AG04449 (cell line): Measurements from ENCODE around the gene PALLD.

ENCODE experiments used
- CTCF ChIA-PET: fragments of 350-600 bp; formaldehyde crosslinking; extraction: SDS; loops from one replicate; lab custom pipeline; 2021; ENCODE audit warnings: antibody characterized with exemption; lab: Yijun Ruan, JAX
- POLR2A ChIA-PET: fragments of 400-600, 350-600 bp; formaldehyde crosslinking; extraction: SDS; loops from one replicate; lab custom pipeline; 2020; ENCODE audit warnings: antibody characterized with exemption, inconsistent platforms; lab: Yijun Ruan, JAX
- DNase-seq: peaks from one replicate; pipeline ENCODE4 v3.0.0-alpha.2; 2010; ENCODE audit warnings: low read depth, low spot score
- H3K4me3 ChIP-seq: 2 replicates; pipeline ENCODE4 v1.5.1; 2011; ENCODE audit warnings: low read depth, mild to moderate bottlenecking, control low read depth, low read length
- CTCF ChIP-seq: IDR thresholded peaks from one replicate; pipeline ENCODE4 v1.5.1; 2011; ENCODE audit warnings: mild to moderate bottlenecking, moderate library complexity, low read length, control low read depth, inconsistent platforms; ENCODE audit not compliant: insufficient read depth; ENCODE audit errors: missing control alignments

The PALLD gene

DNA sequence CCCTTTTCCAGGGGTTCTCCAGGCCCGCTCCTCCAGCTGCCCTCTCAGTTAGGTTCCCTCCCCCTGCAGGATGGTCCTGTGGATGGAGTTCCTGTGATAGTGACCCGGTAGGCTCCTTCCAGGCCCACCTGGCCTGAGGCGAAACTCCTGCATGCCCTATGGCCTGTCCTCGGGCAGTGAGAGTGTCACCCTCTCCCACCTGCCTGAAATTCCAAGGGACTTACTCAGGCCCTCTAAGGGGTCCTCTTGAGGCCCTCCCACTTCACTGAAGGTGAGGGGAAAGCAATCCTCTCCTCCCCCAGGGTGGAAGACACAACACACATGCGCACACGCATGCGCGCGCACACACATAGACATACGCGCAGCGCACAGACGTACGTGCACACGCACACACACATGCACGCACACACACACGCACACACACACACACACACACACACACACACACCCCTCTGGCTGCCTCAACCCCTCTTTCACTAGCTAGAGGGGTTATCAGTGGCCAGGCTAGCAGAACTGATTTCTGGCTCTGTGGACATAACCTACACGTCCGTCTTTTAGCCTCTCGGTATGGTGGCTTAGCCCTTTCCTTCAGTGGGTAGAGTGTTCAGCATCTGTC lies 297.3 kb downstream of the PALLD start:
- ChIA-PET CTCF (no interaction called here), POLR2A (no interaction called here)
- H3K4me3 ChIP-seq, result no peak overlapping the region
- no peak for TF ChIP-seq CTCF
- no peak for DNase-seq

GRCh38 chr4:168794881-168795280 lies 298.0 kb downstream of the PALLD start:
- DNase-seq, result no peak
- no peak overlapping the region for H3K4me3 ChIP-seq
- no peak for TF ChIP-seq CTCF
- ChIA-PET CTCF (no interaction called here), POLR2A (no interaction called here)

DNA sequence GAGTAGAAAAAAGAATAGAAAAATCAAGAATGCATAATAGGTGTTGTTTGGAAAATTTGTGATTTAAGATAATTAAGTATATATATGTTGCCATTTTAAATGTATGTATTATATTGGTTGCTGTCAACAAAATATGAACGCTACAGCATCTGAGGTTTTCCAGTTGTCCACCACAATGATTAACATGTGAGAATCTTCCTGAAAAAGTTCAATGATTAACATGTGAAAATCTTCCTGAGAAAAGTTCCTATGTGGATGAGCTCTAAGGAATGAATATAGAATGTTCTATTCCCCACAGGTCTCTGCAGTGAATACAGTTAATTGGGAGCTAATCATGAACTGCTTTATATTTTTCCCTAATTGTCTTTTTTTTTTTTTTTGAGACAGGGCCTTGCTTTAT lies 298.5 kb downstream of the PALLD start:
- ChIA-PET POLR2A (no interaction called here), CTCF (no interaction called here)
- no peak for DNase-seq
- H3K4me3 ChIP-seq, result no peak overlapping the region
- TF ChIP-seq CTCF, result no peak

DNA sequence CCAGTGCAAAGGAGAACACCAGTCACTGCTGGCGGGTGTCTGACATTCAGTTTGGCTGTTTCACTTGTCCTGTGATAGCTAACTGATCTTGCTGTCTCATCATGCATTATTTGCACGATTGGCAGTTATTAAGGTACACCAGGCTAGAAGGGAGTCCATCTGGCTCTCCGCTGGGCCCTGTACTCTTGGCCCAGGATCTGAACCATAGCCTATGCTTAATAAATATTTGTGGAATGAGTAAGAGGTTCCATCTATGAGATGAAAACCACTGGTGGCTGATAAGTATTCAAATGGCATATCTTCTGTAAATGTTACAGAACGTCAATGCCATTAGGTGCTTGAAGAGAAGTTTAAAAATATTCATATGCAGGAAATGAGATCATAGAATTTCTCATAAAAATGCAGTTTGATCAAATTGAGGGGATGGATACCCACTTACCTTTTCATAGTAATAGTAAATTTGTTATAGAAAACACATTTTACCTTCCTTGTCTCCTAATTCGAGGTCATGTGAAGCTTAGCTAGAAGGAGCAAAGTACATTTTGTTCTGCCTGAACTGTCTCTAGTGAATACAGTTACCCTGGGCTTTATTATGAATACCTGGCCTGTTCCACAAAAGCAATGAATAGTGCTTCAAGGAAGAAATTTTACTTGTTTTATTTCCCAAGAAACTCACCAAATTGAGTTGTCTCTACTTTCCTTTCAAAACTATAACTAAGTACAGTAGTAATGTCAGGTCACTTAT lies 299.7 kb downstream of the PALLD start:
- POLR2A ChIA-PET, result no interaction called here
- no peak overlapping the region for H3K4me3 ChIP-seq
- TF ChIP-seq CTCF, result no peak
- DNase-seq, result no peak
- CTCF ChIA-PET, result no interaction called here

- TF ChIP-seq CTCF, result no peak
- H3K4me3 ChIP-seq, result no peak overlapping the region
- CTCF ChIA-PET, result no interaction called here
- POLR2A ChIA-PET, result no interaction called here
- DNase-seq, result no peak
Observed at GRCh38 chr4:168797194-168797593, 300.3 kb downstream of the PALLD start.

GRCh38 chr4:168797738-168798375 lies 301.0 kb downstream of the PALLD start:
- H3K4me3 ChIP-seq, result no peak overlapping the region
- POLR2A ChIA-PET, result no interaction called here
- no peak for TF ChIP-seq CTCF
- CTCF ChIA-PET, result interaction anchor here (0.6 to 0.7 kb wide), 2 partner anchors 122 to 650 kb away, joined by 3 read pairs; no protein-coding TSS in a partner anchor
- DNase-seq, result no peak
